GM12878 (cell line): ENCODE data around the gene KDM4C. TPM values are rescaled to one million over a fixed set of nuclear protein-coding genes. Genes with fewer than 3 reads are reported as not detected.

Source experiments
- ATAC-seq: fragments of 200-7000 bp; cut with Tn5 transposase; 3 replicates; pipeline ENCODE4 v1.9.1; 2020; ENCODE audit warnings: mild to moderate bottlenecking, moderate library complexity
- BruUV-seq: library from RNA; stranded (reverse); fragments of 400-500 nt; replicated peaks from 2 replicates; lab custom pipeline; 2021; lab: Mats Ljungman, UMichigan
- CTCF ChIA-PET: fragments of 300-600 bp; sonication (Branson Sonifier 250); formaldehyde crosslinking; extraction: SDS; loops from one replicate; lab custom pipeline; 2021; ENCODE audit warnings: inconsistent platforms; lab: Yijun Ruan, JAX
- POLR2A ChIA-PET: fragments of 350-600 bp; formaldehyde crosslinking; extraction: SDS; loops from one replicate; lab custom pipeline; 2021; ENCODE audit warnings: inconsistent platforms; lab: Charles Lee
- RAD21 ChIA-PET: fragments of 300-600 bp; sonication (Branson Sonifier 250); formaldehyde crosslinking; loops from one replicate; lab custom pipeline; 2023; ENCODE audit warnings: antibody characterized with exemption; ENCODE audit not compliant: unreplicated experiment; lab: Charles Lee
- SMC1A ChIA-PET: fragments of 300-600 bp; sonication (Branson Sonifier 250); formaldehyde crosslinking; loops from one replicate; lab custom pipeline; 2023; ENCODE audit not compliant: unreplicated experiment, uncharacterized antibody; lab: Charles Lee
- DNase-seq: peaks from one replicate; pipeline ENCODE4 v3.0.0-alpha.2; 2011; ENCODE audit warnings: low read depth, low spot score
- FAIRE-seq: peaks from 3 replicates; lab custom pipeline; 2011; peaks lifted over from hg19 to GRCh38; lab: Jason Lieb, UNC
- H2AFZ ChIP-seq: 2 replicates; pipeline ENCODE4 v1.6.0; 2011; ENCODE audit warnings: low read depth, low read length, control low read depth; ENCODE audit not compliant: control insufficient read depth
- H3K27ac ChIP-seq: 2 replicates; pipeline ENCODE4 v1.5.1; 2011; ENCODE audit warnings: control low read depth; ENCODE audit not compliant: control insufficient read depth, insufficient read depth
- H3K27me3 ChIP-seq, 2 experiments: replicated peaks in 1 of 2; 2 replicates each; pipeline versions ENCODE4 v1.6.0 to v1.6.1; 2011; ENCODE audit warnings: low read length in 1 of 2; ENCODE audit not compliant: control insufficient read depth in 2 of 2, insufficient read depth in 2 of 2
- H3K36me3 ChIP-seq, 2 experiments: 2 replicates each; pipeline ENCODE4 v1.5.1; 2011; ENCODE audit warnings: low read length in 1 of 2; ENCODE audit not compliant: control insufficient read depth in 2 of 2, insufficient read depth in 2 of 2
- H3K4me1 ChIP-seq: 2 replicates; pipeline ENCODE4 v1.6.1; 2011; ENCODE audit warnings: mild to moderate bottlenecking, low read length, moderate library complexity, mixed read lengths; ENCODE audit not compliant: control insufficient read depth, insufficient read depth
- H3K4me2 ChIP-seq: 2 replicates; pipeline ENCODE4 v1.6.0; 2011; ENCODE audit warnings: control low read depth; ENCODE audit not compliant: control insufficient read depth, insufficient read depth
- H3K4me3 ChIP-seq: fragments of 200-600 bp; sonication (generic); 2 replicates; pipeline ENCODE4 v1.5.1; 2016
- H3K79me2 ChIP-seq: 2 replicates; pipeline ENCODE4 v1.6.0; 2011; ENCODE audit warnings: low read length; ENCODE audit not compliant: control insufficient read depth, insufficient read depth
- H3K9ac ChIP-seq: 2 replicates; pipeline ENCODE4 v1.8.0; 2011; ENCODE audit warnings: low read length, control low read depth, mixed read lengths; ENCODE audit not compliant: control insufficient read depth, insufficient read depth
- H3K9me3 ChIP-seq: replicated peaks from 3 replicates; pipeline ENCODE4 v1.5.1; 2011; ENCODE audit warnings: mild to moderate bottlenecking, low read length; ENCODE audit not compliant: control insufficient read depth, insufficient read depth
- H4K20me1 ChIP-seq: 2 replicates; pipeline ENCODE4 v1.6.0; 2011; ENCODE audit not compliant: control insufficient read depth, insufficient read depth
- ATF2 ChIP-seq: IDR thresholded peaks from 2 replicates; pipeline ENCODE4 v1.6.1; 2012; ENCODE audit warnings: low read length, inconsistent platforms
- BCL3 ChIP-seq: IDR thresholded peaks from 2 replicates; pipeline ENCODE4 v1.6.1; 2011; ENCODE audit warnings: borderline replicate concordance, low read depth, mild to moderate bottlenecking, moderate library complexity, low read length; ENCODE audit not compliant: insufficient read depth, poor library complexity, severe bottlenecking
- E2F4 ChIP-seq: IDR thresholded peaks from 2 replicates; pipeline ENCODE4 v1.6.1; 2012; ENCODE audit warnings: low read depth, low read length, improper control_type of control experiment
- FOXM1 ChIP-seq: IDR thresholded peaks from 2 replicates; pipeline ENCODE4 v1.6.1; 2012; ENCODE audit warnings: low read depth, mild to moderate bottlenecking, inconsistent platforms, low read length, moderate library complexity
- HDAC2 ChIP-seq: fragments of 200-600 bp; sonication (generic); IDR thresholded peaks from 2 replicates; pipeline ENCODE4 v1.6.1; 2017
- MEF2A ChIP-seq: IDR thresholded peaks from 2 replicates; pipeline ENCODE4 v1.6.1; 2011; ENCODE audit warnings: low read depth, mild to moderate bottlenecking, low read length, moderate library complexity; ENCODE audit not compliant: insufficient read depth
- RAD51 ChIP-seq: fragments of 450-650 bp; IDR thresholded peaks from 2 replicates; pipeline ENCODE4 v1.6.1; 2016; ENCODE audit warnings: moderate library complexity, mild to moderate bottlenecking, inconsistent platforms
- STAT3 ChIP-seq: IDR thresholded peaks from 2 replicates; pipeline ENCODE4 v1.6.1; 2011; ENCODE audit warnings: low read depth, low read length, improper control_type of control experiment
- USF1 ChIP-seq: IDR thresholded peaks from 2 replicates; pipeline ENCODE4 v1.6.1; 2011; ENCODE audit warnings: borderline replicate concordance, low read depth, mild to moderate bottlenecking, moderate library complexity, mixed read lengths, low read length; ENCODE audit not compliant: insufficient read depth; ENCODE audit errors: extremely low read length
- WRNIP1 ChIP-seq: IDR thresholded peaks from 2 replicates; pipeline ENCODE4 v1.6.1; 2011; ENCODE audit warnings: low read depth, low read length, improper control_type of control experiment, borderline replicate concordance
- YY1 ChIP-seq: IDR thresholded peaks from 2 replicates; pipeline ENCODE4 v1.6.1; 2011; ENCODE audit warnings: low read depth, mild to moderate bottlenecking, low read length
- ZNF592 ChIP-seq: fragments of 450-650 bp; IDR thresholded peaks from 2 replicates; pipeline ENCODE4 v1.6.1; 2017; ENCODE audit warnings: mild to moderate bottlenecking, moderate library complexity
- WGBS: methylation state at CpG from one replicate; pipeline ENCODE4 v1.1.6; 2016; ENCODE audit warnings: low lambda C conversion rate; ENCODE audit not compliant: insufficient replicate concordance, insufficient coverage; ENCODE audit errors: missing lambda C conversion rate; 5-methylcytosine and 5-hydroxymethylcytosine counted together
- in situ Hi-C: fragments of 300-500 bp; cut with MboI; formaldehyde crosslinking; loops from 9 replicates; pipeline ENCODE4 v1.14.3; 2018; ENCODE audit warnings: mixed read lengths
- intact Hi-C: fragments of 100-400 bp; cut with micrococcal nuclease; formaldehyde crosslinking; loops from one replicate; pipeline ENCODE4 v1.14.2; 2022; ENCODE audit not compliant: unreplicated experiment
- polyA plus RNA-seq, 11 experiments: library from polyadenylated mRNA; depleted of rRNA in 4 of 11; unstranded in 6 of 11; stranded (reverse) in 5 of 11; fragments of >200 nt; fragmentation: Nextera tagmentation in 4 of 11; fragmentation: Illumina TruSeq in 1 of 11; extraction: Ambion mirVana in 4 of 11; extraction: Trizol in 1 of 11; gene quantifications; 1 replicate in 1 of 11; 2 replicates in 10 of 11; pipeline versions ENCODE4 v1.2.1 to v1.2.3, GENCODE V29; 2011 to 2016; ENCODE audit warnings: inconsistent platforms in 2 of 11, missing spikeins in 2 of 11, low read depth in 1 of 11
- total RNA-seq, 4 experiments: library from RNA; depleted of rRNA in 3 of 4; stranded (reverse); fragments of >200 nt in 3 of 4; fragmentation: Illumina TruSeq in 1 of 4; extraction: Trizol in 1 of 4; gene quantifications; 2 replicates each; pipeline versions ENCODE4 v1.2.1 to v1.2.3, GENCODE V29; 2013 to 2021

Gene KDM4C
- total and polyA plus RNA-seq, 10 of the 15 experiments (the other 5 are each of a cell fraction or from before 2014, with no cell fraction given) = 6.8 to 41.2 (median 20.1) TPM

- no peaks in the 10 kb centered on the region for H3K79me2 ChIP-seq
- WGBS = 98% methylated on average over 7 of the region's 7 CpGs
- DNase-seq (no peak), FAIRE-seq (no peak), ATAC-seq (no peak)
- H4K20me1 ChIP-seq = no peaks in the 10 kb centered on the region
- ChIA-PET RAD21 (interaction anchor here (0.6 kb wide), 1 partner anchor 1881 kb away, joined by 3 read pairs; no protein-coding TSS in a partner anchor), POLR2A (no interaction called here), CTCF (interaction anchor here (1.2 kb wide), 1 partner anchor 11 kb away, joined by 3 read pairs; no protein-coding TSS in a partner anchor), SMC1A (interaction anchor here (1.6 kb wide), 1 partner anchor 73 kb away, joined by 4 read pairs; no protein-coding TSS in a partner anchor)
- H2AFZ ChIP-seq = no peak overlapping the region
- no peak overlapping the region for H3K27ac ChIP-seq
- H3K4me3 ChIP-seq = no peak overlapping the region
- H3K27me3 ChIP-seq = no peaks in the 10 kb centered on the region
- in situ Hi-C loops (loop anchor here (25.0 kb wide), 2 partner anchors 637 to 887 kb away; partner anchors contain the start of gene DMAC1), intact Hi-C loops (no loop called here)
- H3K4me1 ChIP-seq = no peaks in the 10 kb centered on the region; the same call in 1 of the 2 replicates
- H3K4me2 ChIP-seq = no peak overlapping the region
- H3K9ac ChIP-seq = no peak overlapping the region
- no TSS peak for BruUV-seq
- no peaks in the 10 kb centered on the region for H3K9me3 ChIP-seq
- H3K36me3 ChIP-seq = no peaks in the 10 kb centered on the region; a peak in 1 of 4 replicates
- TF ChIP-seq MEF2A (no peak), USF1 (no peak), FOXM1 (no peak), BCL3 (no peak), ZNF592 (no peak), HDAC2 (no peak), ATF2 (no peak), WRNIP1 (no peak), E2F4 (no peak), RAD51 (no peak), YY1 (no peak), STAT3 (no peak)
Observed at GRCh38 chr9:6900440-6900883, 142.7 kb downstream of the KDM4C start.
